Colonic mucosa (tissue), 4 donors: Measurements from ENCODE around the gene MMP2. TPM values are rescaled to one million over a fixed set of nuclear protein-coding genes. Genes with fewer than 3 reads are reported as not detected.

Source experiments
- DNase-seq: peaks from one replicate; pipeline ENCODE4 v3.0.0-alpha.2; 2020
- H3K27ac ChIP-seq: fragments of 200-600 bp; one replicate; pipeline ENCODE4 v1.8.0; 2021
- H3K27me3 ChIP-seq: fragments of 200-600 bp; one replicate; pipeline ENCODE4 v1.8.0; 2021
- H3K36me3 ChIP-seq: fragments of 200-600 bp; one replicate; pipeline ENCODE4 v1.8.0; 2021
- H3K4me1 ChIP-seq: fragments of 200-600 bp; one replicate; pipeline ENCODE4 v1.8.0; 2021; ENCODE audit warnings: mild to moderate bottlenecking
- H3K4me3 ChIP-seq: fragments of 200-600 bp; one replicate; pipeline ENCODE4 v1.8.0; 2021
- H3K9ac ChIP-seq, 2 donors: one replicate each; pipeline ENCODE4 v1.7.0; 2013; ENCODE audit warnings: control low read depth in 2 of 2, low read depth in 2 of 2, low read length in 2 of 2
- H3K9me3 ChIP-seq: fragments of 200-600 bp; one replicate; pipeline ENCODE4 v1.8.0; 2021
- CTCF ChIP-seq: fragments of 200-600 bp; IDR thresholded peaks from one replicate; pipeline ENCODE4 v1.8.0; 2022; ENCODE audit warnings: antibody characterized with exemption, mild to moderate bottlenecking
- intact Hi-C: fragments of 100-400 bp; cut with DNase I; formaldehyde crosslinking; loops from one replicate; pipeline ENCODE4 v1.14.1; 2022
- total RNA-seq, 2 donors: library from RNA; stranded (reverse); fragmentation: NEBNext Ultra II Directional in 1 of 2; extraction: Animal tissue kit (Norgen Biotek cat#: 25700) in 1 of 2; gene quantifications; one replicate each; pipeline ENCODE4 v1.2.1, GENCODE V29; 2021
- donor health status: healthy.
- donor health status: DM: no; HTN: no; CAD: no.
- donor health status: DM: no; HTN: no; CAD: no.

MMP2 gene
- total RNA-seq, 2 donors from 2014 or later, result 32.8 to 101 TPM

- intact Hi-C loops, result no loop called here
These were observed 42.8 kb downstream of the MMP2 start for GRCh38 chr16:55521792-55522191.

GRCh38 chr16:55526441-55526840, 47.4 kb downstream of the MMP2 start:
- Histone ChIP-seq H3K27ac (no peak overlapping the region), H3K36me3 (no peaks in the 10 kb centered on the region), H3K4me1 (no peaks in the 10 kb centered on the region), H3K4me3 (no peak overlapping the region), H3K9me3 (no peaks in the 10 kb centered on the region), H3K27me3 (no peaks in the 10 kb centered on the region), H3K9ac (no peak overlapping the region)
- intact Hi-C loops, result no loop called here
- no peak for TF ChIP-seq CTCF
- DNase-seq, result no peak

More at GRCh38 chr16:55521792-55522191, 42.8 kb downstream of the MMP2 start:
- no peak overlapping the region for H3K4me3 ChIP-seq
- DNase-seq, result no peak
- H3K4me1 ChIP-seq, result no peaks in the 10 kb centered on the region
- H3K36me3 ChIP-seq, result no peaks in the 10 kb centered on the region
- no peak overlapping the region for H3K9ac ChIP-seq
- no peaks in the 10 kb centered on the region for H3K9me3 ChIP-seq
- no peak for TF ChIP-seq CTCF
- no peak overlapping the region for H3K27ac ChIP-seq
- H3K27me3 ChIP-seq, result no peaks in the 10 kb centered on the region

- H3K36me3 ChIP-seq, result no peaks in the 10 kb centered on the region
- DNase-seq, result no peak
- TF ChIP-seq CTCF, result no peak
- H3K9me3 ChIP-seq, result no peaks in the 10 kb centered on the region
- no peaks in the 10 kb centered on the region for H3K27me3 ChIP-seq
- no peak overlapping the region for H3K27ac ChIP-seq
- no peak overlapping the region for H3K4me3 ChIP-seq
- no peak overlapping the region for H3K9ac ChIP-seq
- H3K4me1 ChIP-seq, result no peaks in the 10 kb centered on the region
- intact Hi-C loops, result no loop called here
These were observed 48.9 kb downstream of the MMP2 start for GRCh38 chr16:55527885-55528284.

DNA sequence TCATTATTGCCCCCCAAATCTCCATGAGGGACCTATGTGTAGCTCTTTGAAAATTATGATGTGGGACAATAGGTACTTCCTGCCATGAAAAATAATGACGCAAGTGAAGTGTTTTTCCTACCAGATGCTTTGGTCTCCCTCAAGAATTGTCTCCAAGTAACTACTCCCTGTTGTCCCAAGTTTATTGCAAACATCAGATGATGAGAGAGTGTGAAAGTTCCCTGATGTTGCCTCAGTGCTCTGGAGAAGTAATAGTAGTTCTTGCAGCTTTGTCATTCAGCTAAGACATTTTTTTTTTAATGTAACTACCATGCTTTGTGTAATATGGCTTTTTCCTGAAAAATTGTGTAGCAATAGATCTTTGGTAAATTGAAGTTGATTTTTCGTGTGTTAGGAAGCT, 50.0 kb downstream of the MMP2 start:
- TF ChIP-seq CTCF, result no peak
- intact Hi-C loops, result no loop called here

DNA sequence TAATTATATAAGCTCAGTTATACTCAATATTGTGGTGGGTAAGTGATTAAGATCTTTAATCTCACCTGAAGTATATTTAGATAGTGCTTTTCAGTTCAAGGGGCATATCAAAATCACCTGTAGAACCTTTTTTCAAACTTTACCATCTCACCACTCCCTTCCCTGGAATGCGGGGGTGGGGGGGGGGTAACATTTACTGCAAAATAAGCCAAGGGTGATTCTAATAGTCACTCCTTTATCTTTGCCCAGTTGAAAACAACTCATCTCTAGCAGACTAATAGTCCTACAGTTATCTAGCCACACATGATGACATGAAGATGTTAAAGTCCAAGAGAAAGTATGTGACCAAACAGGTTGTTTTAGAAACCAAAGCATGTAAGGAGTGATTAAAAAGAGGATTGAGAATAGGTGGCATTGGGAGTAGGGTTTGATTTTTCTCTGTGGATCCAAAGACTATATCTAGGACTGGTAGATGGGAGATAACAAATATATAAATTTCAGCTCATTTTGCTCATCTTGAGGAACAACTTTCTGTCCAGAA, 51.4 kb downstream of the MMP2 start:
- Histone ChIP-seq H3K9me3 (no peaks in the 10 kb centered on the region), H3K36me3 (no peaks in the 10 kb centered on the region), H3K27me3 (no peaks in the 10 kb centered on the region), H3K27ac (no peak overlapping the region), H3K4me1 (no peaks in the 10 kb centered on the region), H3K4me3 (no peak overlapping the region), H3K9ac (no peak overlapping the region)
- intact Hi-C loops, result no loop called here
- TF ChIP-seq CTCF, result no peak
- DNase-seq, result no peak

More for the DNA sequence above, 50.0 kb downstream of the MMP2 start:
- Histone ChIP-seq H3K9ac (no peak overlapping the region), H3K27ac (no peak overlapping the region), H3K27me3 (no peaks in the 10 kb centered on the region), H3K4me3 (no peak overlapping the region), H3K4me1 (no peaks in the 10 kb centered on the region), H3K9me3 (no peaks in the 10 kb centered on the region), H3K36me3 (no peaks in the 10 kb centered on the region)
- no peak for DNase-seq
